ENCODE results near the gene TECR. TPM values are rescaled to one million over a fixed set of nuclear protein-coding genes. Genes with fewer than 3 reads are reported as not detected.

Gene TECR
- total RNA-seq, 1 experiment from 2014 or later: 294 TPM

- TF ChIP-seq EZH2 (IDR thresholded peaks at IDR 0.05; ENCODE audit: low read depth): no peak
- no peak for TF ChIP-seq CTCF (conservative IDR thresholded peaks at IDR 0.05)
- H3K4me3 ChIP-seq: peak overlapping the region; percentile 99
- peaks cover 50% of the 10 kb centered on the region for H3K4me1 ChIP-seq (replicated peaks; ENCODE audit: insufficient read depth)
- no peak for DNase-seq
- H2AFZ ChIP-seq: no peak overlapping the region
- H3K9me2 ChIP-seq (ENCODE audit: insufficient read depth): no peaks in the 10 kb centered on the region
- peak overlapping the region; percentile 94 for H3K27ac ChIP-seq
- TSS peak; percentile 41 for BruUV-seq (replicated peaks)
- POLR2A ChIA-PET (ENCODE audit: unreplicated experiment): interaction anchor here (0.6 kb wide), 4 partner anchors 10 to 902 kb away, joined by 3 to 9 read pairs (median 4); partner anchors contain the start of gene ZNF333
- H3F3A ChIP-seq (ENCODE audit: insufficient read depth, low read depth): peaks cover 77% of the 10 kb centered on the region
- no peaks in the 10 kb centered on the region for H3K27me3 ChIP-seq (ENCODE audit: insufficient read depth, low read depth)
- CTCF ChIA-PET: interaction anchor here (1.1 to 1.7 kb wide), 2 partner anchors 12 to 44 kb away, joined by 3 to 10 read pairs; no protein-coding TSS in a partner anchor
- peaks cover 48% of the 10 kb centered on the region for H3K79me2 ChIP-seq (ENCODE audit: low read depth)
- peaks cover 34% of the 10 kb centered on the region for H4K20me1 ChIP-seq (ENCODE audit: insufficient read depth)
- no peaks in the 10 kb centered on the region for H3K9me3 ChIP-seq (ENCODE audit: insufficient read depth, low read depth)
- H3K36me3 ChIP-seq (ENCODE audit: low read depth): peaks cover 34% of the 10 kb centered on the region
- peak overlapping the region; percentile 95 for H3K4me2 ChIP-seq
- intact Hi-C loops (cut with micrococcal nuclease; ENCODE audit: unreplicated experiment): loop anchor here (1.0 to 10.0 kb wide), 3 partner anchors 21 to 382 kb away; partner anchors contain the start of genes ASF1B, GIPC1 and PTGER1
Measured at GRCh38 chr19:14516746-14517438, 12.5 kb upstream of the TECR start.

- DNase-seq: no peak
- Histone ChIP-seq H3F3A (ENCODE audit: insufficient read depth, low read depth) (peaks cover 71% of the 10 kb centered on the region), H3K9me2 (ENCODE audit: insufficient read depth) (no peaks in the 10 kb centered on the region), H3K27ac (peak overlapping the region; percentile 94), H3K36me3 (ENCODE audit: low read depth) (peaks cover 34% of the 10 kb centered on the region), H3K27me3 (ENCODE audit: insufficient read depth, low read depth) (no peaks in the 10 kb centered on the region), H4K20me1 (ENCODE audit: insufficient read depth) (peaks cover 34% of the 10 kb centered on the region), H3K4me1 (replicated peaks; ENCODE audit: insufficient read depth) (peaks cover 46% of the 10 kb centered on the region), H3K79me2 (ENCODE audit: low read depth) (peaks cover 48% of the 10 kb centered on the region), H3K9me3 (ENCODE audit: insufficient read depth, low read depth) (no peaks in the 10 kb centered on the region), H3K4me3 (peak overlapping the region; percentile 99), H3K4me2 (peak overlapping the region; percentile 95), H2AFZ (no peak overlapping the region)
- intact Hi-C loops (cut with micrococcal nuclease; ENCODE audit: unreplicated experiment): loop anchor here (5.0 to 10.0 kb wide), 2 partner anchors 40 to 383 kb away; partner anchors contain the start of genes ASF1B and PTGER1
- no peak for TF ChIP-seq CTCF (conservative IDR thresholded peaks at IDR 0.05)
- no peak for TF ChIP-seq EZH2 (IDR thresholded peaks at IDR 0.05; ENCODE audit: low read depth)
- POLR2A ChIA-PET (ENCODE audit: unreplicated experiment): interaction anchor here (0.6 to 0.8 kb wide), 6 partner anchors 10 to 902 kb away, joined by 3 to 9 read pairs (median 4); partner anchors contain the start of gene ZNF333
- CTCF ChIA-PET: interaction anchor here (1.7 kb wide), 1 partner anchor 45 kb away, joined by 3 read pairs; no protein-coding TSS in a partner anchor
- BruUV-seq (replicated peaks): no TSS peak
Measured at GRCh38 chr19:14517446-14517839, 12.0 kb upstream of the TECR start.

- peak within 1 kb of the TSS; percentile 94 for H3K27ac ChIP-seq
- H3K4me1 ChIP-seq (replicated peaks; ENCODE audit: insufficient read depth): peaks cover 46% of the 10 kb centered on the region
- peak within 1 kb of the TSS; percentile 95 for H3K4me2 ChIP-seq
- POLR2A ChIA-PET (ENCODE audit: unreplicated experiment): interaction anchor here (0.5 to 1.7 kb wide), 11 partner anchors 9 to 901 kb away, joined by 3 to 25 read pairs (median 6); partner anchors contain the start of gene ADGRE5
- H3K79me2 ChIP-seq (ENCODE audit: low read depth): peaks cover 48% of the 10 kb centered on the region
- TF ChIP-seq CTCF (conservative IDR thresholded peaks at IDR 0.05) (no peak), EZH2 (IDR thresholded peaks at IDR 0.05; ENCODE audit: low read depth) (no peak)
- H3K9me2 ChIP-seq (ENCODE audit: insufficient read depth): no peaks in the 10 kb centered on the region
- H4K20me1 ChIP-seq (ENCODE audit: insufficient read depth): peaks cover 34% of the 10 kb centered on the region
- no peaks in the 10 kb centered on the region for H3K27me3 ChIP-seq (ENCODE audit: insufficient read depth, low read depth)
- H3K9me3 ChIP-seq (ENCODE audit: insufficient read depth, low read depth): no peaks in the 10 kb centered on the region
- H2AFZ ChIP-seq: peak within 1 kb of the TSS; percentile 80
- DNase-seq: peak in 1 of 2 experiments; percentile 80
- no TSS peak for BruUV-seq (replicated peaks)
- intact Hi-C loops (cut with micrococcal nuclease; ENCODE audit: unreplicated experiment): loop anchor here (1.0 to 10.0 kb wide), 3 partner anchors 38 to 383 kb away; partner anchors contain the start of genes ASF1B and PTGER1
- H3F3A ChIP-seq (ENCODE audit: insufficient read depth, low read depth): peaks cover 66% of the 10 kb centered on the region
- CTCF ChIA-PET: interaction anchor here (0.7 to 1.7 kb wide), 3 partner anchors 14 to 45 kb away, joined by 3 to 4 read pairs (median 3); no protein-coding TSS in a partner anchor
- peak within 1 kb of the TSS; percentile 99 for H3K4me3 ChIP-seq
- H3K36me3 ChIP-seq (ENCODE audit: low read depth): peaks cover 34% of the 10 kb centered on the region
Measured at GRCh38 chr19:14517840-14518505, 11.4 kb upstream of the TECR start, which contains the start of gene DNAJB1. Gene DNAJB1, minus strand, starts transcription at chr19:14518397. Its CDS starts 48 bp downstream, at chr19:14518349.
